Astrocyte of the spinal cord (primary cell): ENCODE data around the gene AGAP5.

ENCODE experiments used
- DNase-seq: peaks from one replicate; pipeline ENCODE4 v3.0.0; 2011; ENCODE audit warnings: low read depth, low spot score
- H3K4me3 ChIP-seq: 2 replicates; pipeline ENCODE4 v1.5.1; 2011; ENCODE audit warnings: low read depth, mild to moderate bottlenecking, low read length, moderate library complexity
- CTCF ChIP-seq: IDR thresholded peaks from 2 replicates; pipeline ENCODE4 v1.5.1; 2012; ENCODE audit warnings: low read depth, mild to moderate bottlenecking, low read length, inconsistent platforms
- in situ Hi-C: cut with HindIII; loops from 2 replicates; pipeline ENCODE4 v1.10.0; 2017; ENCODE audit warnings: low sequenced_read_pairs

AGAP5 gene

GRCh38 chr10:73643362-73643761 is 54.5 kb downstream of the AGAP5 start:
- in situ Hi-C loops, result no loop called here
- no peak for TF ChIP-seq CTCF
- no peak overlapping the region for H3K4me3 ChIP-seq
- no peak for DNase-seq

GRCh38 chr10:73641328-73642060 is 56.4 kb downstream of the AGAP5 start, which contains the start of gene MYOZ1:
Gene MYOZ1 (minus strand): TSS chr10:73641474. CDS start chr10:73640017, 1,457 bp downstream.
- DNase-seq, result no peak
- no peak for TF ChIP-seq CTCF
- no peak within 1 kb of the TSS for H3K4me3 ChIP-seq
- in situ Hi-C loops, result no loop called here

DNA sequence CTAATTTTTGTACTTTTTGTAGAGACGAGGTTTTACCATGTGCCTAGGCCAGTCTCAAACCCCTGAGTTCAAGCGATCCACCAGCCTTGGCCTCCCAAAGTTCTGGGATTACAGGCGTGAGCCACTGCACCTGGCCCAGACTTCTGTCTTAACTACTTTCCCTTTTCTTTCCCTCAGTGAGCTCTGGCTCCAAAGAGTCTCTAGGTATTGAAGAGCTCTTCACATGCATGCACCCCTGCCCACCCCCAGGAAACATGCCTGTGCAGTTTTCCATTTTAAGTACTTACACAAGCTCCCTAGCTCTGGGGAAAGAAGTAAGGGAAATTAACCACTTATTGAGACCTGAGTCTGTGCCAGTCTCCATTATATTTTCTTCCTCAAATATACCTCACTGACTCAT is 58.6 kb downstream of the AGAP5 start:
- H3K4me3 ChIP-seq, result no peak overlapping the region
- DNase-seq, result no peak
- in situ Hi-C loops, result no loop called here
- no peak for TF ChIP-seq CTCF

DNA sequence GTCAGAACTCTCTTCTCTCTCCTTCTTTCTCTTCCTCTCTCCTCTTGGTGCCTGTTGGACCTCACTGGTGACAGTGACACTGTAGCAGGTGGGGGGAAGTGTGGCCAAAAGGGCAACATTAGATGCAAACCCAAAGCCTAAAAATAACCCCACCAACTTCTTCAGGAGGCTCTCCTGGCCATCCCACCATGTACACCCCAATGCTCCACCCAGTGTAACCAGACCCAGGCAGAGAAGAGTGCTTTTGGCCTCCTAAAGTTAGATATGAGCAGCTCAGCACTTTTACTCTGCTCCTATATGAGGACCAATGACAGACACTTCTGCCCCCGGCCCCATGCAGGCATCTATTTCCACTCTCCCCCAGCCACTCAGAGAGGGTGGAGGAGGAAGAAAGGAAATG is 62.1 kb downstream of the AGAP5 start:
- in situ Hi-C loops, result no loop called here

GRCh38 chr10:73634421-73634820 is 63.5 kb downstream of the AGAP5 start:
- TF ChIP-seq CTCF, result no peak
- in situ Hi-C loops, result no loop called here

More for the DNA sequence above, 62.1 kb downstream of the AGAP5 start:
- TF ChIP-seq CTCF, result no peak
- no peak overlapping the region for H3K4me3 ChIP-seq
- no peak for DNase-seq

DNA sequence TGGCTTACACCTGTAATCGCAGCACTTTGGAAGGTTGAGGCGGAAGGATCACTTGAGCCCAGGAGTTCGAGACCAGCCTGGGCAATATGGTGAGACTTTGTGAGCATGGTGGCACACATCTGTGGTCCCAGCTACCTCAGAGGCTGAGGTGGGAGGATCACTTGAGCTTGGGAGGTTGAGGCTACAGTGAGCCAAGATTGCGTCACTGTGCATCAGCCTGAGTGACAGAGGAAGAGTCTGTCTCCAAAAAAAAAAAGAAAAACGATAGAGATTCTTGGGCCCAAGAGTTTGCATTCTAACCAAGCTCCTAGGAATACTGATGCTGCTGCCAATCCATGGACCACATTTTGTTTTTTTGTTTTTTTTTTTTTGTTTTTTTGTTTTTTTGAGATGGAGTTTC is 68.7 kb downstream of the AGAP5 start:
- TF ChIP-seq CTCF, result no peak
- in situ Hi-C loops, result no loop called here
- DNase-seq, result no peak
- no peak overlapping the region for H3K4me3 ChIP-seq

More at GRCh38 chr10:73634421-73634820, 63.5 kb downstream of the AGAP5 start:
- DNase-seq, result no peak
- no peak overlapping the region for H3K4me3 ChIP-seq
